HCT116 (cell line): Measurements from ENCODE around the gene CCDC185. TPM values are rescaled to one million over a fixed set of nuclear protein-coding genes. Genes with fewer than 3 reads are reported as not detected.

Experiments used
- ATAC-seq: fragments of 200-7000 bp; cut with Tn5 transposase; 2 replicates; pipeline ENCODE4 v1.9.1; 2020; ENCODE audit warnings: mild to moderate bottlenecking, moderate library complexity
- BruUV-seq: library from RNA; stranded (reverse); fragments of 400-500 nt; replicated peaks from 2 replicates; lab custom pipeline; 2021; lab: Mats Ljungman, UMichigan
- CTCF ChIA-PET: fragments of 300-600 bp; sonication (Branson Sonifier 250); formaldehyde crosslinking; loops from one replicate; lab custom pipeline; 2021; ENCODE audit warnings: antibody characterized with exemption; lab: Charles Lee
- POLR2A ChIA-PET: fragments of 300-600, 350-600 bp; sonication (Branson Sonifier 250); formaldehyde crosslinking; loops from one replicate; lab custom pipeline; 2021; ENCODE audit warnings: antibody characterized with exemption; lab: Charles Lee
- RAD21 ChIA-PET, 2 experiments: fragments of 300-600 bp; sonication (Branson Sonifier 250); formaldehyde crosslinking; loops; one replicate each; lab custom pipeline; 2023; ENCODE audit warnings: low total read pairs in 2 of 2; ENCODE audit not compliant: uncharacterized antibody in 2 of 2, unreplicated experiment in 2 of 2, low non-redundant PET in 1 of 2; lab: Charles Lee
- DNase-seq: peaks from one replicate; pipeline ENCODE4 v3.0.0-alpha.2; 2010; ENCODE audit warnings: low read depth, low spot score
- H2AFZ ChIP-seq: fragments of 200-600 bp; shearing (Covaris generic), sonication (generic); 2 replicates; pipeline ENCODE4 v1.6.1; 2017; ENCODE audit warnings: low read depth, mixed run types, mixed read lengths, antibody characterized with exemption, low read length; ENCODE audit not compliant: poor library complexity, severe bottlenecking
- H3K27ac ChIP-seq: 2 replicates; pipeline ENCODE4 v1.5.1; 2012; ENCODE audit warnings: low read depth, low read length
- H3K27me3 ChIP-seq: fragments of 200-600 bp; sonication (generic); 2 replicates; pipeline ENCODE4 v1.6.1; 2016; ENCODE audit warnings: mixed run types, low read length, mixed read lengths; ENCODE audit not compliant: insufficient read depth
- H3K36me3 ChIP-seq, 2 experiments: fragments of 200-500 bp in 1 of 2; fragments of 200-600 bp in 1 of 2; sonication (Bioruptor generic) in 1 of 2; sonication (generic) in 1 of 2; 2 replicates each; pipeline versions ENCODE4 v1.5.1 to v1.6.1; 2014 to 2016; ENCODE audit warnings: low read length in 2 of 2, inconsistent platforms in 1 of 2, mixed read lengths in 1 of 2, mixed run types in 1 of 2; ENCODE audit not compliant: insufficient read depth in 2 of 2, control insufficient read depth in 1 of 2
- H3K4me1 ChIP-seq, 2 experiments: fragments of 200-600 bp in 1 of 2; sonication (generic) in 1 of 2; 2 replicates each; pipeline versions ENCODE4 v1.5.1 to v1.6.1; 2012 to 2017; ENCODE audit warnings: low read length in 2 of 2, inconsistent platforms in 1 of 2, mild to moderate bottlenecking in 1 of 2, mixed read lengths in 1 of 2, mixed run types in 1 of 2, moderate library complexity in 1 of 2; ENCODE audit not compliant: insufficient read depth in 2 of 2, control insufficient read depth in 1 of 2
- H3K4me2 ChIP-seq: fragments of 200-600 bp; sonication (generic); 2 replicates; pipeline ENCODE4 v1.6.1; 2017; ENCODE audit warnings: mixed run types, low read length, mixed read lengths
- H3K4me3 ChIP-seq, 2 experiments: fragments of 200-600 bp in 1 of 2; sonication (generic) in 1 of 2; replicated peaks in 1 of 2; 2 replicates each; pipeline ENCODE4 v1.5.1; 2011 to 2016; ENCODE audit warnings: low read length in 2 of 2, control low read depth in 1 of 2, low read depth in 1 of 2, mild to moderate bottlenecking in 1 of 2, mixed read lengths in 1 of 2, mixed run types in 1 of 2
- H3K79me2 ChIP-seq: fragments of 200-600 bp; sonication (generic); 2 replicates; pipeline ENCODE4 v1.6.1; 2017; ENCODE audit warnings: mild to moderate bottlenecking, mixed run types, low read length, moderate library complexity, mixed read lengths; ENCODE audit not compliant: insufficient read depth
- H3K9ac ChIP-seq: fragments of 200-600 bp; sonication (generic); 2 replicates; pipeline ENCODE4 v1.6.1; 2016; ENCODE audit warnings: low read length, mixed read lengths
- H3K9me2 ChIP-seq: fragments of 200-600 bp; sonication (generic), shearing (Covaris generic); 2 replicates; pipeline ENCODE4 v1.6.1; 2017; ENCODE audit warnings: mixed run types, mild to moderate bottlenecking, moderate library complexity; ENCODE audit not compliant: insufficient read depth
- H3K9me3 ChIP-seq, 2 experiments: fragments of 200-500 bp in 1 of 2; fragments of 200-600 bp in 1 of 2; sonication (Bioruptor generic) in 1 of 2; sonication (generic) in 1 of 2; 2 replicates each; pipeline ENCODE4 v1.6.1; 2014 to 2017; ENCODE audit warnings: low read length in 2 of 2, mixed read lengths in 2 of 2, inconsistent platforms in 1 of 2, low read depth in 1 of 2, mild to moderate bottlenecking in 1 of 2, mixed run types in 1 of 2, moderate library complexity in 1 of 2; ENCODE audit not compliant: control insufficient read depth in 1 of 2, insufficient read depth in 1 of 2
- H4K20me1 ChIP-seq: fragments of 200-600 bp; sonication (generic), shearing (Covaris generic); 2 replicates; pipeline ENCODE4 v1.6.1; 2017; ENCODE audit warnings: mixed run types, mild to moderate bottlenecking, moderate library complexity; ENCODE audit not compliant: insufficient read depth
- ATF3 ChIP-seq: IDR thresholded peaks from 2 replicates; pipeline ENCODE4 v1.6.1; 2012
- CEBPB ChIP-seq: IDR thresholded peaks from 2 replicates; pipeline ENCODE4 v1.6.1; 2012; ENCODE audit warnings: low read depth
- CTCF ChIP-seq, 3 experiments: fragments of 200-600 bp in 1 of 3; sonication (generic) in 1 of 3; IDR thresholded peaks in 2 of 3; conservative IDR thresholded peaks in 1 of 3; 2 replicates each; pipeline ENCODE4 v1.5.1; 2012 to 2017; ENCODE audit warnings: low read depth in 2 of 3, low read length in 2 of 3, antibody characterized with exemption in 1 of 3, borderline replicate concordance in 1 of 3, control low read depth in 1 of 3, mild to moderate bottlenecking in 1 of 3, mixed read lengths in 1 of 3, mixed run types in 1 of 3, moderate library complexity in 1 of 3; ENCODE audit not compliant: insufficient read depth in 1 of 3
- EGR1 ChIP-seq: IDR thresholded peaks from 2 replicates; pipeline ENCODE4 v1.6.1; 2012; ENCODE audit warnings: low read depth
- EZH2 ChIP-seq: fragments of 200-600 bp; sonication (generic); IDR thresholded peaks from 2 replicates; pipeline ENCODE4 v1.6.1; 2017; ENCODE audit warnings: antibody characterized with exemption, mixed run types
- FOSL1 ChIP-seq: IDR thresholded peaks from 2 replicates; pipeline ENCODE4 v1.6.1; 2012; ENCODE audit warnings: low read depth
- MAX ChIP-seq: IDR thresholded peaks from 2 replicates; pipeline ENCODE4 v1.6.1; 2012
- POLR2A ChIP-seq: IDR thresholded peaks from 2 replicates; pipeline ENCODE4 v1.7.0; 2011; ENCODE audit warnings: borderline replicate concordance; ENCODE audit not compliant: insufficient read depth, insufficient read length; ENCODE audit errors: extremely low read depth
- RAD21 ChIP-seq: IDR thresholded peaks from 2 replicates; pipeline ENCODE4 v1.6.1; 2012; ENCODE audit warnings: low read depth, mild to moderate bottlenecking
- REST ChIP-seq: IDR thresholded peaks from 2 replicates; pipeline ENCODE4 v1.6.1; 2012; ENCODE audit warnings: low read depth
- SP1 ChIP-seq: IDR thresholded peaks from 2 replicates; pipeline ENCODE4 v1.6.1; 2012; ENCODE audit warnings: low read depth
- ZBTB33 ChIP-seq: IDR thresholded peaks from 2 replicates; pipeline ENCODE4 v1.6.1; 2011; ENCODE audit warnings: mild to moderate bottlenecking, low read length, moderate library complexity; ENCODE audit not compliant: insufficient replicate concordance; ENCODE audit errors: extremely low read depth
- ZFX ChIP-seq: fragments of 450-650 bp; IDR thresholded peaks from 2 replicates; pipeline ENCODE4 v1.6.1; 2017
- ZNF274 ChIP-seq: fragments of 200-500 bp; sonication (Bioruptor generic); IDR thresholded peaks from 2 replicates; pipeline ENCODE4 v1.6.1; 2014; ENCODE audit warnings: mild to moderate bottlenecking, low read depth, low read length, inconsistent platforms
- intact Hi-C: fragments of 100-400 bp; cut with micrococcal nuclease; formaldehyde crosslinking; loops from 2 replicates; pipeline ENCODE4 v1.10.0; 2022
- total RNA-seq: library from RNA; stranded (reverse); gene quantifications from one replicate; pipeline ENCODE4 v1.2.1, GENCODE V29; 2021; ENCODE audit not compliant: unreplicated experiment

CCDC185 gene
- total RNA-seq, 1 experiment from 2014 or later = not detected

GRCh38 chr1:223422911-223423310 lies 29.7 kb downstream of the CCDC185 start:
- Histone ChIP-seq H3K27ac (no peak overlapping the region), H3K9ac (no peak overlapping the region), H3K9me3 (no peaks in the 10 kb centered on the region), H3K9me2 (no peaks in the 10 kb centered on the region), H3K36me3 (no peaks in the 10 kb centered on the region), H3K27me3 (no peaks in the 10 kb centered on the region), H3K4me1 (peaks cover 3 to 13% of the 10 kb centered on the region in 2 experiments; a peak in 2 of 4 replicates), H2AFZ (no peak overlapping the region), H3K4me2 (no peak overlapping the region), H4K20me1 (no peaks in the 10 kb centered on the region), H3K79me2 (no peaks in the 10 kb centered on the region), H3K4me3 (no peak overlapping the region)
- ATAC-seq (no peak), DNase-seq (no peak)
- BruUV-seq = no TSS peak
- intact Hi-C loops = no loop called here
- TF ChIP-seq POLR2A = no peak
- TF ChIP-seq CTCF (IDR thresholded peaks at IDR 0.05 in 2 of 3, conservative IDR thresholded peaks at IDR 0.05 in 1 of 3; ENCODE audit: borderline replicate concordance in 1 of 3, insufficient read depth in 1 of 3, low read depth in 2 of 3, low read length in 2 of 3) = no peak
- no peak for TF ChIP-seq ZFX
- no peak for TF ChIP-seq EZH2
- TF ChIP-seq MAX = no peak
- TF ChIP-seq REST = no peak
- no peak for TF ChIP-seq ATF3
- TF ChIP-seq FOSL1 = no peak
- TF ChIP-seq CEBPB = no peak
- no peak for TF ChIP-seq ZBTB33
- TF ChIP-seq EGR1 = no peak
- TF ChIP-seq ZNF274 = no peak
- no peak for TF ChIP-seq SP1
- TF ChIP-seq RAD21 = no peak
- POLR2A ChIA-PET = no interaction called here
- RAD21 ChIA-PET = no interaction called here
- CTCF ChIA-PET = no interaction called here
